Fibroblast of skin of left biceps (primary cell): ENCODE data around the gene CSNK1G2.

Experiments
- DNase-seq, 2 experiments: peaks; one replicate each; pipeline ENCODE4 v3.0.0-alpha.2; 2013; ENCODE audit warnings: low read depth in 2 of 2

Gene CSNK1G2

GRCh38 chr19:1944088-1944915, 3.3 kb downstream of the CSNK1G2 start:
- DNase-seq, result no peak

GRCh38 chr19:1944916-1945561, 4.1 kb downstream of the CSNK1G2 start:
- no peak for DNase-seq

- no peak for DNase-seq
These were observed 4.9 kb downstream of the CSNK1G2 start for GRCh38 chr19:1945899-1946298.

GRCh38 chr19:1947651-1948209, 6.8 kb downstream of the CSNK1G2 start:
- DNase-seq, result no peak

GRCh38 chr19:1949304-1950101, 8.5 kb downstream of the CSNK1G2 start:
- DNase-seq, result no peak

GRCh38 chr19:1950640-1951039, 9.7 kb downstream of the CSNK1G2 start:
- no peak for DNase-seq

- DNase-seq, result no peak
These were observed 11.7 kb downstream of the CSNK1G2 start for GRCh38 chr19:1952635-1953034.

GRCh38 chr19:1953037-1953436, 12.1 kb downstream of the CSNK1G2 start:
- DNase-seq, result no peak

- DNase-seq, result no peak
These were observed 12.6 kb downstream of the CSNK1G2 start for GRCh38 chr19:1953441-1954094.

GRCh38 chr19:1954532-1954933, 13.6 kb downstream of the CSNK1G2 start:
- no peak for DNase-seq

GRCh38 chr19:1955171-1956121, 14.5 kb downstream of the CSNK1G2 start:
- DNase-seq, result no peak

GRCh38 chr19:1956122-1956494, 15.1 kb downstream of the CSNK1G2 start:
- no peak for DNase-seq

GRCh38 chr19:1956868-1957492, 16.0 kb downstream of the CSNK1G2 start:
- no peak for DNase-seq

- no peak for DNase-seq
These were observed 16.7 kb downstream of the CSNK1G2 start for GRCh38 chr19:1957562-1958248.

- no peak for DNase-seq
These were observed 19.1 kb downstream of the CSNK1G2 start for GRCh38 chr19:1959928-1960589.

GRCh38 chr19:1961000-1961883, 20.3 kb downstream of the CSNK1G2 start:
- no peak for DNase-seq

- no peak for DNase-seq
These were observed 21.7 kb downstream of the CSNK1G2 start for GRCh38 chr19:1962674-1963073.

GRCh38 chr19:1967087-1967608, 26.2 kb downstream of the CSNK1G2 start:
- no peak for DNase-seq
